Hematopoietic multipotent progenitor cell treated with erythropoietin and hydrocortisone succinate and interleukin-3 and kit ligand, for 15 days (in vitro differentiated cells): ENCODE measurements around the gene GRID2IP.

Source experiments
- DNase-seq: peaks from one replicate; pipeline ENCODE4 v3.0.0-alpha.2; 2015; ENCODE audit warnings: low spot score

The GRID2IP gene

GRCh38 chr7:6562106-6562505 lies 10.8 kb upstream of the GRID2IP start:
- no peak for DNase-seq

GRCh38 chr7:6559896-6560295 lies 8.6 kb upstream of the GRID2IP start:
- DNase-seq: no peak

- DNase-seq: peak; percentile 7
These were observed 7.6 kb upstream of the GRID2IP start for GRCh38 chr7:6558837-6559236.

GRCh38 chr7:6556196-6556595 lies 4.9 kb upstream of the GRID2IP start:
- DNase-seq: no peak

- no peak for DNase-seq
These were observed 3.6 kb upstream of the GRID2IP start for GRCh38 chr7:6554848-6555247.

- DNase-seq: no peak
These were observed 2.3 kb upstream of the GRID2IP start for GRCh38 chr7:6553448-6554044.

GRCh38 chr7:6547400-6547799 lies 3.9 kb downstream of the GRID2IP start:
- no peak for DNase-seq

- DNase-seq: no peak
These were observed 4.6 kb downstream of the GRID2IP start for GRCh38 chr7:6546498-6547251.

- no peak for DNase-seq
These were observed 5.7 kb downstream of the GRID2IP start for GRCh38 chr7:6545398-6546126.

GRCh38 chr7:6542368-6542767 lies 8.9 kb downstream of the GRID2IP start:
- DNase-seq: no peak

GRCh38 chr7:6536262-6537260 lies 14.7 kb downstream of the GRID2IP start:
- no peak for DNase-seq

GRCh38 chr7:6533893-6534495 lies 17.3 kb downstream of the GRID2IP start:
- no peak for DNase-seq

- DNase-seq: no peak
These were observed 18.7 kb downstream of the GRID2IP start for GRCh38 chr7:6532516-6532915.

- DNase-seq: no peak
These were observed 19.6 kb downstream of the GRID2IP start for GRCh38 chr7:6531492-6532279.

GRCh38 chr7:6530626-6531491 lies 20.4 kb downstream of the GRID2IP start:
- no peak for DNase-seq

- DNase-seq: no peak
These were observed 21.6 kb downstream of the GRID2IP start for GRCh38 chr7:6529643-6530042.

- no peak for DNase-seq
These were observed 22.7 kb downstream of the GRID2IP start for GRCh38 chr7:6528401-6529130.

- DNase-seq: no peak
These were observed 24.3 kb downstream of the GRID2IP start for GRCh38 chr7:6526997-6527378.
